ENCODE results near the gene UPF1. TPM values are rescaled to one million over a fixed set of nuclear protein-coding genes. Genes with fewer than 3 reads are reported as not detected.

Gene UPF1
- polyA plus RNA-seq, 3 donors: 54.6 to 66.1 (median 63.8) TPM

GRCh38 chr19:18869781-18870530 is 38.2 kb downstream of the UPF1 start:
- no peak for DNase-seq

- no peak for DNase-seq
These were observed 38.9 kb downstream of the UPF1 start for GRCh38 chr19:18870531-18871172.

- DNase-seq: no peak
These were observed 39.8 kb downstream of the UPF1 start for GRCh38 chr19:18871543-18871942.

GRCh38 chr19:18875726-18876125 is 44.0 kb downstream of the UPF1 start:
- DNase-seq: no peak

- no peak for DNase-seq
These were observed 45.1 kb downstream of the UPF1 start for GRCh38 chr19:18876865-18877264.

- DNase-seq: no peak
These were observed 46.5 kb downstream of the UPF1 start for GRCh38 chr19:18878058-18878797.

- DNase-seq: no peak
These were observed 47.3 kb downstream of the UPF1 start for GRCh38 chr19:18878858-18879578.

GRCh38 chr19:18879579-18880373 is 48.0 kb downstream of the UPF1 start:
- DNase-seq: no peak

- no peak for DNase-seq
These were observed 49.7 kb downstream of the UPF1 start for GRCh38 chr19:18881491-18881890.

GRCh38 chr19:18883526-18884304 is 52.0 kb downstream of the UPF1 start:
- DNase-seq: no peak

GRCh38 chr19:18886972-18887371 is 55.2 kb downstream of the UPF1 start:
- no peak for DNase-seq

- no peak for DNase-seq
These were observed 58.4 kb downstream of the UPF1 start for GRCh38 chr19:18889949-18890745.

- no peak for DNase-seq
These were observed 62.0 kb downstream of the UPF1 start for GRCh38 chr19:18893587-18894253.

- no peak for DNase-seq
These were observed 62.7 kb downstream of the UPF1 start for GRCh38 chr19:18894254-18895037.

- DNase-seq: peak; percentile 58
These were observed 63.5 kb downstream of the UPF1 start for GRCh38 chr19:18895038-18895823.

- no peak for DNase-seq
These were observed 64.1 kb downstream of the UPF1 start, which contains the start of gene CERS1 for GRCh38 chr19:18895824-18896341. Gene CERS1, minus strand, starts transcription at chr19:18896158. Its CDS starts 86 bp downstream, at chr19:18896072.

- no peak for DNase-seq
These were observed 64.7 kb downstream of the UPF1 start for GRCh38 chr19:18896421-18896841.

Data from renal pelvis (tissue), 4 donors.